ENCODE data around the gene C16orf96. TPM values are rescaled to one million over a fixed set of nuclear protein-coding genes. Genes with fewer than 3 reads are reported as not detected.

C16orf96 gene
- total and polyA plus RNA-seq, 9 donors = 0.29 to 0.91 (median 0.53) TPM

DNA sequence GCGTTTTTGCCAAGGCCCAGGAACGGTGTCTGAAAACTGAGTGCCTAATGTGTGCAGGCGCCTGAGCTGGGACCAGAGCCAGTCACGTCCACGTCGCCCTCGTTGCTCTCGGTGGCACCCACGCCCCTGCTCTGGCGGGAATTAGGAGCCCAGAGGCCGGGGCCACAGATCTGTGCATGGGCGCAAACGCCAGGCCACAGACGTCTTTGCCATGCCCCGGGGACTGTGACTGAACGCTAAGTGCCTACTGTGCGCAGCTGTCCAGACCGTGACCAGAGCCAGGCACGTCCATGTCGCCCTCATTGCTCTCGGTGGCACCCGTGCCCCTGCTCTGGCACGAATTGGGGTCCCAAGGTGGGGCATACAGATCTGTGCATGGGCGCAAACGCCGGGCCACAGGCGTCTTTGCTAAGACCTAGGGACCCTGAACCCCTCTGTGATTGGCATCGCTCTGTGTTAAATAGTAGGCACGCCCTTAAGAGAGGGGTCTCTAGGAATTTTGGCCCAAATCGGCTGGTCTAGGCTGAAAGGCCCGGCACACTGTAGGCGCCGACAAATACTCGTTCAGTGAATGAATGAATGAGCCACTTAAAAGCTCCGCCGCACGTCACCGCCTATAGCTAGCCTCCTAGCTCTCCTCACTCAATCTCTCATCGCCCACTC lies 59.4 kb downstream of the C16orf96 start:
- Histone ChIP-seq H3K4me1 (ENCODE audit: control insufficient read depth, insufficient read depth, low read length) (peaks cover 52% of the 10 kb centered on the region), H3K9me3 (replicated peaks; ENCODE audit: control insufficient read depth, low read depth, low read length) (no peaks in the 10 kb centered on the region), H3K4me3 (ENCODE audit: low read length) (peak overlapping the region; percentile 57), H3K27ac (ENCODE audit: low read length) (peak overlapping the region; percentile 95), H3K36me3 (ENCODE audit: control insufficient read depth, insufficient read depth, low read length) (no peaks in the 10 kb centered on the region), H3K27me3 (ENCODE audit: control insufficient read depth, insufficient read depth, low read length) (no peaks in the 10 kb centered on the region)
- peak; percentile 52 for DNase-seq
- WGBS (ENCODE audit: insufficient coverage) = 68% methylated on average over 39 of the region's 39 CpGs

DNA sequence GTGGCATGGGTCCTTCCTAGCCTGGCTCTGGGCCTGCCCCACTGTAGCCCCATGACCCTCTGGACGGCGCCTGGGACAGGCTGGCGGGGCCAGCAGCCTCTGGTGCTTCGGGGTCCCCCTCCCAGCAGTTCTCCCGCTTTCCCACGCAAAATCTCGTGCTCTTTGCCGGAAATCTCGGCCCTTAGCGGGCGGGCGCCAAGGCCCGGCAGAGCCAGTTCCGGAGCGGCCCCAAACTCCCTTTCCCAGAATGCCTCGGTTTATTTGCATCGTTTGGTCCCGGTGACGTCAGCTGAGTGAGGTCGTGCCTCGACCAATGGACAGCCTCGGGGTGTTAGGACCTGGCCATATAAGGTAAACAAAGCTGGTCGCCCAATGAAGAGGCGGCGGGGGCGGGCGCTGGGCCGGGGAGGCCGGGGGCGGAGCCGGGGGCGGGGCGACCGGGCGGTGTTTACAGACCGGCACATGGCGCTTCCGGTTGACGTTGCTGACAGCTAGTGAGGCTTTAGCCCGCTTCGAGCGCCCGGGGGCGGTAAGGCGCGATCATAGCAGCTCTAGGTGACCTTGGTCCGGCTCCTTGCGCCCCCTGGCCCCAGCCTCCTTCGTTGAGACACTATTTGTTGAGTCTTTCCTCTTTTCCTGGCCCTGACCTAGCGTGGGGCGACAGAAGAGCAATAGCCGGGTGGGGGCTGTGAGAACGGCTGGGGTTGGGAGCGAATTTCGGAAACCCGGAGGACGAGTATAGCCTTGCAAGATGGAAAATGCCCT lies 60.1 kb downstream of the C16orf96 start:
- Histone ChIP-seq H3K9me3 (replicated peaks; ENCODE audit: control insufficient read depth, low read depth, low read length) (no peaks in the 10 kb centered on the region), H3K36me3 (ENCODE audit: control insufficient read depth, insufficient read depth, low read length) (no peaks in the 10 kb centered on the region), H3K27me3 (ENCODE audit: control insufficient read depth, insufficient read depth, low read length) (no peaks in the 10 kb centered on the region), H3K4me3 (ENCODE audit: low read length) (peak overlapping the region; percentile 72), H3K27ac (ENCODE audit: low read length) (peak overlapping the region; percentile 100), H3K4me1 (ENCODE audit: control insufficient read depth, insufficient read depth, low read length) (peaks cover 52% of the 10 kb centered on the region)
- WGBS (ENCODE audit: insufficient coverage) = under 1% methylated on average over 50 of the region's 57 CpGs
- peak; percentile 100 for DNase-seq

DNA sequence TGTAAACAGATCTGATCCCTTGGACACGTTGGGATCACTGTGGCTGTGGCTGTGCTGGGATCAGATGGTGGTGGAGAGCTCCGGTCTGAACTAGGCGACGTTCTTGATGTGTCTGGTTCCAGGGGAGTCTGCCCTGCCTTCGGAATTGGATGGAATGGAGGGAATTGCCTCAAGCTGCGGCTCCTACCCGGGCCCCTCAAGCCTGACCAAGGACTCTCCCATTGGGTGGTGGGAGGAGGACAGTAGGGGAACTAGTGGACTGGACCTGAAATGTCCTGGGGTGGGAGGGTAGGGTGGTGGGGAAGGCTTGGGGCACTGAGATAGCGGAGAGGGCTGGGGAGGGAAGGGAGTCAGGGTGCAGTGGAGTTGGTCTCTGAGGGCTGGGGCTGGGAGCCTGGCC lies 61.7 kb downstream of the C16orf96 start:
- H3K9me3 ChIP-seq (replicated peaks; ENCODE audit: control insufficient read depth, low read depth, low read length) = no peaks in the 10 kb centered on the region
- no peaks in the 10 kb centered on the region for H3K27me3 ChIP-seq (ENCODE audit: control insufficient read depth, insufficient read depth, low read length)
- peak overlapping the region; percentile 100 for H3K27ac ChIP-seq (ENCODE audit: low read length)
- H3K4me3 ChIP-seq (ENCODE audit: low read length) = no peak overlapping the region
- DNase-seq = peak; percentile 23
- 75% methylated on average over 8 of the region's 8 CpGs for WGBS (ENCODE audit: insufficient coverage)
- H3K4me1 ChIP-seq (ENCODE audit: control insufficient read depth, insufficient read depth, low read length) = peaks cover 45% of the 10 kb centered on the region
- no peaks in the 10 kb centered on the region for H3K36me3 ChIP-seq (ENCODE audit: control insufficient read depth, insufficient read depth, low read length)

DNA sequence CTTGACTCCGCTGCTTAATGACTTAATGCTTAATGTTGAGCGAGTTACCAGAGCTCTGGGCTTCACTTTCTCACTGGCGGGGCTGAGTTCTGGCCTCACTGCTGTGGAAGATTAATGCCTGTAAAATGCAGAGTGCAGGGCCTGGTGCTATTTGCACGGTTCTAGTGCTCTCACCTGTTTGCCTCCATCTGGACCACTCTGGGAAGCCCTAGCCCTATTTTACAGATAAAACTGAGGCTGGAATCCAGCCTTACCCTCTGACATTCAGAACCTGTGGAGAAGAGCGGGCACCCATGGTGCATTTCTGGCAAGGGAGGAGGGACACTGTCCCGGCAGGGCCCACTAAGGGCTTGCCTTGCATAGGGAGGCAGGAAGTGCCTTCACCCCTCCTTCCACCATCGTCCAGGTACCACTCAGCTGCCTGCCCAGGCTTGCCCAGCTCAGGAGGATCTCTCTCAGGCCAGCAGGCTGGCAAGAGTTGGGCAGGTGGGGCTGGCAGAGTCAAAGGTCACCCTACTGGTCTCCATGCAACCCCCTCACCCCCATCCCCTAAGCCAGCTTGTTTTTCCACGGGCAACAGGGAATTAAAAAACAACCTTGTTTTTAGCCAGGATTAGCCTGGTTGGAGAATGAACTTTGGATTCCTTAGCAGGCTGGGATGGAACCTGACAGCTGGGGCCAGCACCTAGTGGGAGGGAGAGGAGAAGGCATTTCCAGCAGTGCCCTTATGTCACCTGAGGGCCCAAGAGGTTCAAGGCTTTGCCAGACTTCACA lies 62.7 kb downstream of the C16orf96 start:
- no peak for DNase-seq
- Histone ChIP-seq H3K9me3 (replicated peaks; ENCODE audit: control insufficient read depth, low read depth, low read length) (no peaks in the 10 kb centered on the region), H3K4me1 (ENCODE audit: control insufficient read depth, insufficient read depth, low read length) (peaks cover 37% of the 10 kb centered on the region), H3K4me3 (ENCODE audit: low read length) (no peak overlapping the region), H3K27ac (ENCODE audit: low read length) (no peak overlapping the region), H3K27me3 (ENCODE audit: control insufficient read depth, insufficient read depth, low read length) (no peaks in the 10 kb centered on the region), H3K36me3 (ENCODE audit: control insufficient read depth, insufficient read depth, low read length) (no peaks in the 10 kb centered on the region)
- 78% methylated on average over 5 of the region's 8 CpGs for WGBS (ENCODE audit: insufficient coverage)

DNA sequence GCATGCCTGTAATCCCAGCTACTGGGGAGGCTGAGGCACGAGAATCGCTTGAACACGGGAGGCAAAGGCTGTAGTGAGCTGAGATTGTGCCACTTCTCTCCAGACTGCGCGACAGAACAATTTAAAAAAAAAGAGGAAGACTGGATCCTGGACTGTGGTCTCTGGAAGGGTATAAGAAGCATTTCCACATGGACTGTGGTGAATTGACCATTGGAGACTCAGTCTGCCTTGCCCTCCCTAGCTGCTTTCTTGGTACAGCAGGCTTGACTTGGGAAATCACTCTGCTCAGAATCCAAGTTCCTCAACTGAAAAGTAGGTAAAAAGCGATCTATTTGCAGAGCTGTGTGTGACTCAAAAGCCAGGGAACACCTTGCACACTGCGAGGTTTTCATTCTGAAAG lies 67.5 kb downstream of the C16orf96 start:
- DNase-seq = no peak
- WGBS (ENCODE audit: insufficient coverage) = 81% methylated on average over 7 of the region's 7 CpGs
- H3K4me1 ChIP-seq (ENCODE audit: control insufficient read depth, insufficient read depth, low read length) = peaks cover 26% of the 10 kb centered on the region

DNA sequence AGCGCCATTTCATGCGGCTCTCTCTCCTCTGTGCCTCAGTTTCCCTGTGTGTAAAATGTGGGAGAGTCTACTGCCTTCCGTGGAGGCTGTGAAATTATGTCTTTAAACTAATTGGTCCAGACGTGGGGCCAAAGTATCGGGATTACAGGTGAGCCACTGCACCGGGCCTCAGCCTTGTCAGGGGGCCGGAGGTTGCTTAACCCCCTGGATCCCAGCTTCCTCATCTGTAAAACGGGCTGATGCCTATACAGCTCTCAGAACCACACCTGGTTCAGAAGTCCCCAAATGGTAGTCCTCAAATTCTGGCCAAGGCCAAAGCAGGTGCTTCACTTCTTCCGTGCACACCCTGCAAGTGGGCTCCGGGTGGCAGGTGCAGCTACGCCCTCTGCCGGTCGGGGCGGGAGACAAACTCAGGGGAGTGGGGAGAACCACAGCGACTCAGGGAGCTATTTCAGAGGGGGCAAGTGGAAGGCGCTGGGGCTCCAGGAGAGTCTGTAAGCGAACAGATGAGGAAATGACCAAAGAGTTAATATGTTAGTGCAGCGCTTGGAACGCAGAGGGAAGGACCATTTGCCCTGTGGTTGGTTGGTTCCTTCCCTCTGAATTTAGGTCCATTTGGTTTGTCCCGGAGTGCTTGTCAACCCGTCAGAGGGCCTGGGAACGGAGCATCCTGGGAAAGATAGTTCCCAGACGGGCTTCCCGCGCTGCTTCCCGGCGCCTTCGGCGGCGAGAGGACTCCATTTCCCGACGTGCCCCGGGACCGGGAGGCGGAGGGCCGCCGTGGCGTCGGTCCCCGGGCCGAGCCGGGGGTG lies 68.1 kb downstream of the C16orf96 start, which contains the start of gene MGRN1:
TSS of gene MGRN1 (plus strand) at position 812 of the 812 bp plus-strand sequence. CDS start 135 bp downstream, outside the sequence.
- Histone ChIP-seq H3K27me3 (ENCODE audit: control insufficient read depth, insufficient read depth, low read length) (no peaks in the 10 kb centered on the region), H3K4me1 (ENCODE audit: control insufficient read depth, insufficient read depth, low read length) (peaks cover 20% of the 10 kb centered on the region), H3K27ac (ENCODE audit: low read length) (peak within 1 kb of the TSS; percentile 94), H3K36me3 (ENCODE audit: control insufficient read depth, insufficient read depth, low read length) (peaks cover 9% of the 10 kb centered on the region), H3K9me3 (replicated peaks; ENCODE audit: control insufficient read depth, low read depth, low read length) (no peaks in the 10 kb centered on the region), H3K4me3 (ENCODE audit: low read length) (peak within 1 kb of the TSS; percentile 94)
- 7% methylated on average over 39 of the region's 42 CpGs for WGBS (ENCODE audit: insufficient coverage)
- peak; percentile 99 for DNase-seq

More for the DNA sequence above, 67.5 kb downstream of the C16orf96 start:
- H3K36me3 ChIP-seq (ENCODE audit: control insufficient read depth, insufficient read depth, low read length) = peaks cover 9% of the 10 kb centered on the region
- no peak overlapping the region for H3K4me3 ChIP-seq (ENCODE audit: low read length)
- no peak overlapping the region for H3K27ac ChIP-seq (ENCODE audit: low read length)
- no peaks in the 10 kb centered on the region for H3K27me3 ChIP-seq (ENCODE audit: control insufficient read depth, insufficient read depth, low read length)
- no peaks in the 10 kb centered on the region for H3K9me3 ChIP-seq (replicated peaks; ENCODE audit: control insufficient read depth, low read depth, low read length)

DNA sequence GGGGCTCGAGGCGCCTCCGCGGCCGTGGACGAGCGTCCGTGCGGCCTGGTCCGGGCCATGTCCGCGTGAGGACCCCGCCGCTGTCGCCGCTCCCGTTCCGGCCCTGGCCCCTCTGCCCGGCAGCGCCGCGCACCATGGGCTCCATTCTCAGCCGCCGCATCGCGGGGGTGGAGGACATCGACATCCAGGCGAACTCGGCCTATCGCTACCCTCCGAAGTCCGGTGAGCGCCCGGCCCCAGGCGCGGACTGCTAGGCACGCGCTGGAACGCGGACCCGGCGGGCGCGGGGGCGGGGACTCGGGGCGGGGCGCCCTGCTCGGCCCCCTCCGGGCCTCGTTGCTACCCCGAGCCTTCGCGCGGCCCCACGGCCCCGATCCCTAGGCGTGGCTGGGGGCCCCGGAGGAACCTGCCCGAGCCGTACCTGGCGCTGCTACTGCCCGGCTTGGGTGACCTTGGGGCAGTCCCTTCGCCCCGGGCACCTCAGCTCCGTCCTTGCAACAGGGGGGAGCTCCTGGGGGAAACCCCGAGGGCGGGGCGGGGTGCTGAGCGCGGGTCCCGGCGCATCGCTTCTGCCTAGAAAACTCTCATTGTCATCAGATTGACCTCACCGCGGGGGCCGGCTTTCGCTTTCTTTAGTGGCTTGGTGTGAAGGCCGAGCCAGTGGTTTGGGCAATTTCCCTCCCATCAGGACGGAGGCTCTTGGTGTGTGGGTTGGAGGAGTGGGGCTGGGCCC lies 68.9 kb downstream of the C16orf96 start:
- peak; percentile 82 for DNase-seq
- WGBS (ENCODE audit: insufficient coverage) = under 1% methylated on average over 71 of the region's 80 CpGs
- H3K4me1 ChIP-seq (ENCODE audit: control insufficient read depth, insufficient read depth, low read length) = peaks cover 18% of the 10 kb centered on the region
- H3K27me3 ChIP-seq (ENCODE audit: control insufficient read depth, insufficient read depth, low read length) = no peaks in the 10 kb centered on the region
- H3K9me3 ChIP-seq (replicated peaks; ENCODE audit: control insufficient read depth, low read depth, low read length) = no peaks in the 10 kb centered on the region
- H3K4me3 ChIP-seq (ENCODE audit: low read length) = peak overlapping the region; percentile 94
- H3K27ac ChIP-seq (ENCODE audit: low read length) = peak overlapping the region; percentile 94
- H3K36me3 ChIP-seq (ENCODE audit: control insufficient read depth, insufficient read depth, low read length) = peaks cover 9% of the 10 kb centered on the region

DNA sequence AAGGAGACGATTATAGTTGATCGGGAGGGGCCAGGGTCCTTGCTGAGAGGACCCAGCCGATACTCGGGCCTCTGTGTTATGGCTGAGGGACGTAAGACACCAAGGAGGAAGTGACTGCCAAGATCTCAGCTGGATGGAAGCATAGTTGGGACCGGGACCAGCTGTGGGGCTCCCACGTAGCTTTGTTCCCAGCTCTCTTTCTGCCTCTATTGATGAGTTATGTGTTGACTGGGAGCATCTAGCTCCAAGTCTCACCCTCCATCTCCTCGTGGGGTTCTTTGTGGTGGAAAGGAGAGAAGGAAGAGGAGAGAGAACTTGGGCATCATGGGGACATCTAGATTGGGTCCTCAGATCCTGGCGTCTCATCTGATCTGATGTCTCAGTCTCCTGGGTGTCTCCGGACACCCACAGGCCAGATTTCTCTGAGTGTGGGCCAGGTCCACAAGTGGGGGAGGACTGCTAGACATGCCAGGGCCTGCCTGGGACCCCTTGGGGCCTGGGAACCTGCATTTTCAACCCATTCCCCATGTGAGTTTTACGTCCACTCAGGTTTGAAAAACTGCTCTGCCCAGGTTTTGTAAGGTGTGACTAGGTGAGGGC lies 69.5 kb downstream of the C16orf96 start:
- H3K27me3 ChIP-seq (ENCODE audit: control insufficient read depth, insufficient read depth, low read length) = no peaks in the 10 kb centered on the region
- H3K4me1 ChIP-seq (ENCODE audit: control insufficient read depth, insufficient read depth, low read length) = peaks cover 18% of the 10 kb centered on the region
- peak overlapping the region; percentile 94 for H3K27ac ChIP-seq (ENCODE audit: low read length)
- peak; percentile 79 for DNase-seq
- peaks cover 9% of the 10 kb centered on the region for H3K36me3 ChIP-seq (ENCODE audit: control insufficient read depth, insufficient read depth, low read length)
- H3K9me3 ChIP-seq (replicated peaks; ENCODE audit: control insufficient read depth, low read depth, low read length) = no peaks in the 10 kb centered on the region
- H3K4me3 ChIP-seq (ENCODE audit: low read length) = peak overlapping the region; percentile 94
- 3% methylated on average over 6 of the region's 11 CpGs for WGBS (ENCODE audit: insufficient coverage)

DNA sequence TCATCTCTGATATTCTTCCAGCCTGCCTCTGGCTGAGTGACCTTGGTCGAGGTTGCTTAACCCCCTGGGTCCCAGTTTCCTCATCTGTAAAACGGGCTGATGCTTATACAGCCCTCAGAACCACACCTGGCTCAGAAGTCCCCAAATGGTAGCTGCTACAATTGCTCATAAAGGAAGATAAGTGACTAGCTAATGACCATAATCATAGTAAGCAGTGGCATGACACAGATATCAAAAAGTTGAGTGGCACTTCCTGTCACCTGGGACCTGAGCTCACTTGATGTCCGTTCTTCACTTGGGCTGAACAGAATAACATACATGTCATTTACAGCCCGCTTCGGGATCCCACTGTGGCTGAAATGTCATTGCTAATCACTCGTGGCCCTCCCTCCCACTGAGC lies 70.3 kb downstream of the C16orf96 start:
- H3K9me3 ChIP-seq (replicated peaks; ENCODE audit: control insufficient read depth, low read depth, low read length) = peaks cover 7% of the 10 kb centered on the region

More for the DNA sequence above, 70.3 kb downstream of the C16orf96 start:
- Histone ChIP-seq H3K4me3 (ENCODE audit: low read length) (peak overlapping the region; percentile 94), H3K36me3 (ENCODE audit: control insufficient read depth, insufficient read depth, low read length) (peaks cover 14% of the 10 kb centered on the region), H3K27ac (ENCODE audit: low read length) (no peak overlapping the region), H3K4me1 (ENCODE audit: control insufficient read depth, insufficient read depth, low read length) (peaks cover 18% of the 10 kb centered on the region), H3K27me3 (ENCODE audit: control insufficient read depth, insufficient read depth, low read length) (no peaks in the 10 kb centered on the region)
- WGBS (ENCODE audit: insufficient coverage) = 46% methylated on average over 5 of the region's 6 CpGs
- no peak for DNase-seq

Data from muscle of leg (tissue), 11 donors.